Nephron (organoid): Measurements from ENCODE around the gene ABAT.
A peak's percentile ranks its signal among the peaks of the same experiment; 100 is the strongest.
"Not testable (repeated sequence)": the region's sequence is repeated elsewhere in the genome, so short reads cannot be mapped to it uniquely, and the experiment has no call there.

Source experiments
- H3K27ac Mint-ChIP-seq, 3 experiments: 2 replicates each; pipeline ENCODE4 v1.8.0; 2020; ENCODE audit warnings: mixed read lengths in 3 of 3, mild to moderate bottlenecking in 2 of 3, moderate library complexity in 1 of 3
- H3K27me3 Mint-ChIP-seq: 2 replicates; pipeline ENCODE4 v1.8.0; 2021; ENCODE audit warnings: low read depth, mild to moderate bottlenecking, moderate library complexity, mixed read lengths
- H3K36me3 Mint-ChIP-seq: 2 replicates; pipeline ENCODE4 v1.8.0; 2020; ENCODE audit warnings: low read depth, mixed read lengths
- H3K4me1 Mint-ChIP-seq: 2 replicates; pipeline ENCODE4 v1.8.0; 2020; ENCODE audit warnings: mixed read lengths
- H3K4me3 Mint-ChIP-seq, 3 experiments: 2 replicates each; pipeline ENCODE4 v1.8.0; 2020; ENCODE audit warnings: mild to moderate bottlenecking in 3 of 3, mixed read lengths in 3 of 3, moderate library complexity in 2 of 3
- H3K9me3 Mint-ChIP-seq: 2 replicates; pipeline ENCODE4 v1.8.0; 2020; ENCODE audit warnings: mixed read lengths
- CTCF ChIP-seq, 3 experiments: fragments of 200-600 bp; sonication (generic); IDR thresholded peaks; one replicate each; pipeline ENCODE4 v1.5.0; 2021; ENCODE audit warnings: antibody characterized with exemption in 3 of 3; ENCODE audit not compliant: unreplicated experiment in 3 of 3

ABAT gene

GRCh38 chr16:8782673-8783072, 108.3 kb downstream of the ABAT start:
- H3K4me3 Mint-ChIP-seq, result no peak overlapping the region
- no peaks in the 10 kb centered on the region for H3K9me3 Mint-ChIP-seq
- H3K36me3 Mint-ChIP-seq, result peaks cover 21% of the 10 kb centered on the region
- no peaks in the 10 kb centered on the region for H3K4me1 Mint-ChIP-seq
- no peaks in the 10 kb centered on the region for H3K27me3 Mint-ChIP-seq
- H3K27ac Mint-ChIP-seq, result no peak overlapping the region
- TF ChIP-seq CTCF (IDR thresholded peaks at IDR 0.05; ENCODE audit: unreplicated experiment in 3 of 3), result no peak

- no peaks in the 10 kb centered on the region for H3K27me3 Mint-ChIP-seq
These were observed 111.0 kb downstream of the ABAT start for GRCh38 chr16:8785408-8785807.

GRCh38 chr16:8786316-8786715, 111.9 kb downstream of the ABAT start:
- H3K4me3 Mint-ChIP-seq, H3K4me1 Mint-ChIP-seq, H3K36me3 Mint-ChIP-seq, H3K27ac Mint-ChIP-seq, H3K27me3 Mint-ChIP-seq, H3K9me3 Mint-ChIP-seq: not testable (repeated sequence)

More at GRCh38 chr16:8785408-8785807, 111.0 kb downstream of the ABAT start:
- TF ChIP-seq CTCF (IDR thresholded peaks at IDR 0.05; ENCODE audit: unreplicated experiment in 3 of 3), result no peak
- H3K4me3 Mint-ChIP-seq, result no peak overlapping the region
- H3K27ac Mint-ChIP-seq, result no peak overlapping the region
- H3K9me3 Mint-ChIP-seq, result no peaks in the 10 kb centered on the region
- H3K36me3 Mint-ChIP-seq, result peaks cover 9% of the 10 kb centered on the region
- H3K4me1 Mint-ChIP-seq, result no peaks in the 10 kb centered on the region

GRCh38 chr16:8788578-8789172, 114.3 kb downstream of the ABAT start:
- no peaks in the 10 kb centered on the region for H3K36me3 Mint-ChIP-seq
- peak overlapping the region; percentile 55 to 83 (median 76) for H3K27ac Mint-ChIP-seq
- no peak overlapping the region for H3K4me3 Mint-ChIP-seq
- H3K27me3 Mint-ChIP-seq, result no peaks in the 10 kb centered on the region
- no peaks in the 10 kb centered on the region for H3K4me1 Mint-ChIP-seq
- H3K9me3 Mint-ChIP-seq, result no peaks in the 10 kb centered on the region
- TF ChIP-seq CTCF (IDR thresholded peaks at IDR 0.05; ENCODE audit: unreplicated experiment in 3 of 3), result no peak

- Mint-ChIP-seq H3K36me3 (no peaks in the 10 kb centered on the region), H3K4me3 (peak overlapping the region in 2 of 3 experiments; percentile 56 to 90)
These were observed 120.7 kb downstream of the ABAT start for GRCh38 chr16:8795091-8795490.

GRCh38 chr16:8795818-8796217, 121.4 kb downstream of the ABAT start:
- no peaks in the 10 kb centered on the region for H3K27me3 Mint-ChIP-seq
- H3K36me3 Mint-ChIP-seq, result no peaks in the 10 kb centered on the region
- no peak overlapping the region for H3K27ac Mint-ChIP-seq
- H3K9me3 Mint-ChIP-seq, result no peaks in the 10 kb centered on the region
- H3K4me3 Mint-ChIP-seq, result peak overlapping the region; percentile 90 to 97 (median 95)
- peaks cover 24% of the 10 kb centered on the region for H3K4me1 Mint-ChIP-seq
- no peak for TF ChIP-seq CTCF (IDR thresholded peaks at IDR 0.05; ENCODE audit: unreplicated experiment in 3 of 3)

More at GRCh38 chr16:8795091-8795490, 120.7 kb downstream of the ABAT start:
- no peak overlapping the region for H3K27ac Mint-ChIP-seq
- H3K9me3 Mint-ChIP-seq, result no peaks in the 10 kb centered on the region
- no peaks in the 10 kb centered on the region for H3K27me3 Mint-ChIP-seq
- H3K4me1 Mint-ChIP-seq, result peaks cover 24% of the 10 kb centered on the region
- TF ChIP-seq CTCF (IDR thresholded peaks at IDR 0.05; ENCODE audit: unreplicated experiment in 3 of 3), result no peak
